HG03039 (cell line): ENCODE measurements around the gene TMEM115.

Source experiments
- ATAC-seq: cut with Tn5 transposase; IDR thresholded peaks from one replicate; pipeline ENCODE4 v1.9.1; 2021; ENCODE audit warnings: mild to moderate bottlenecking, moderate library complexity; ENCODE audit not compliant: unreplicated experiment

The TMEM115 gene

GRCh38 chr3:50354186-50354764, 5.0 kb downstream of the TMEM115 start:
- ATAC-seq, result no peak

DNA sequence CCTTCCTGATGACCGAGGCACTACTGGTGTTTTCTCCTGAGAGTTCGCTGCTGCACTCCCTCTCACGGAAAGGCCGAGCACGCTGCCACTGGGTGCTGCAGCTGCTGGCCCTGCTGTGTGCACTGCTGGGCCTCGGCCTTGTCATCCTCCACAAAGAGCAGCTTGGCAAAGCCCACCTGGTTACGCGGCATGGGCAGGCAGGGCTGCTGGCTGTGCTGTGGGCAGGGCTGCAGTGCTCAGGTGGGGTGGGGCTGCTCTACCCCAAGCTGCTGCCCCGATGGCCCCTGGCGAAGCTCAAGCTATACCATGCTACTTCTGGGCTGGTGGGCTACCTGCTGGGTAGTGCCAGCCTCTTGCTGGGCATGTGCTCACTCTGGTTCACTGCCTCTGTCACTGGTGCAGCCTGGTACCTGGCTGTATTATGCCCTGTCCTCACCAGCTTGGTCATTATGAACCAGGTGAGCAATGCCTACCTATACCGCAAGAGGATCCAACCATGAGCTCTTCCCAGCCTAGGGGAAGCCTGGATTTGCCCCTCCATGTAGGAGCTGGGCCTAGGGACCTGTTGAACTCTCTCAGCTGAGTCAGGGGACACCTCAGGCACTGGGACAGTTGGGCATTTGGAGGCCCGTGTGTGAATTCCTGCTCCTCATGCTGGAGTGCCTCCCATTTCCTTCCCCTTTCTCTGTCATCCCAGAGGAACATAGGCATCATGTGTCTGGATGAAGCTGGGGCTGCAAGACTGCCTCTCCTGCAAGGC, 5.9 kb downstream of the TMEM115 start:
- no peak for ATAC-seq

DNA sequence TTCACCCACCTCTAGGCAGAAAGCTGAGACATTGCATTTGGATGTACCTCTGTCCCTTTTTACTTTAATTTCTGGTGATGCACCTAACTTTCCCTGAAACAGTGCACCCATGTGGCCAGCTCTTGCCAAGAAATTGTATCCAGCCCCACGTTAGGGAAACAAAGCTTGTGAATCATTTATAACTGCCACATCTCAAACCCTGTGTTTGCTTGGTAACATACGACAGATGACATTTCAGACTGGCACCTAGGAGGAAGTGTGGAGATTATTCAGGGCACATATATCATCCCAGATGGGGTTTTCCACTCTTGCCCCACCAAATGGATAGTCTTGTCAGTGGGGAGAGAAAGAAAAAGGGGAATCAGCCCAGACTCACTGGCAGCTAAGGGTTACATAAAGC, 6.5 kb downstream of the TMEM115 start:
- ATAC-seq, result no peak

DNA sequence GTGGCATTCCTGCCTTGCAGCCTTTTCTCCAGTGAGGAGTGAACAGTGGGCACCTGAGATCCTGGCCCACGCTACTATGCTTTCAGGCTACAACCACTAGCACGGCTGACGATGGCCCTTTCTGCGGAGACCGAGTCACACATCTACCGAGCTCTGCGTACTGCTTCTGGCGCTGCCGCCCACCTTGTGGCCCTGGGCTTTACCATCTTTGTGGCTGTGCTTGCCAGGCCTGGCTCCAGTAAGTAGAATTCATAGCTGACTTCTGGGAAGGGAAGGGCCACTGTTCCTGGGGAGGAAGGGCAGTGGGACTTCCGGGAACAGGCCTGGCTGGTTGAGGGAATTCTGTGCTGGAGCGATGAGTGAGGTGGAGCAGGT, 8.0 kb downstream of the TMEM115 start:
- no peak for ATAC-seq

DNA sequence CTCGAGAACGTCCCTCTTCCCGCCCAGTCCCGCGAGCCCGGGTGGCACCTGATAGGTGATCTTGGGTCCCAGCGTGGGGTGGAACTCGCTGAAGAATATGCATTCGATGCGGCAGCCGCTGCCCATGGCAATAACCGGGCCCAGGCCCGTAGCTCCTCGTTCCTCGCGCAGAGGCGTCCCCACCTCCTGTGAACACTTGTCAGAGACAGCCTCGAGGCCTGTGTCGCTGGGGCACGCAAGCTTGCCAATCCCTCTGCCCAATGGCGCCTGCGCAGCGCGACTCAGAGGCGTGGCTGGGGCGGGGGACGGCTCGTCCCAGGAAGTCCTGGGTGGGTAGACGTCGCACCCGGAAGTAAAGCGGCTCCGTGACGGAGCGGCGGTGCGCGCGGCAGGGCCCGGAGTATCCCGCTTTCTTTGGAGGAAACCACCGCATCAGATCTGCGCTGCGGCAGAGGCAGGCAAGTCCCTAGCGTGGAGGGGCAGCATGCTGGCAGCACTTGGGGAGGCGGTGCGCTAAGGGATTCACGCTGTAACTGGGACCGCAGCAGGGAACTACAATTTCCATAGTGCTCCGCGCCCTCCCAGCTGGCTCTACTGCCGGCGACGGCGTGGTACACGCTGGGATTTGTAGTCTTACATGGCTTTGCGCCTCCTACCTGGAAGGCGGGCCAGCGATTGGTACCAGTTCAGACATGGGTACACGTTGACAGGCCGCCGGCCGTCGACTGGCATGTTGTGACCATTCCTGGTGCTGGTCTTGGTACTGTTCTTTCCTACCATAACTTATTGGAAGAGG, 8.6 kb downstream of the TMEM115 start, which contains the start of the genes CYB561D2 and NPRL2:
TSS of gene CYB561D2 (plus strand) at position 336 of the 796 bp plus-strand sequence. CDS start 572 bp downstream, outside the sequence.
TSS of gene NPRL2 (minus strand) at position 249 of the 796 bp plus-strand sequence. CDS start at position 126, 123 bp downstream.
- peak; percentile 76 for ATAC-seq

GRCh38 chr3:50350213-50350526, 9.2 kb downstream of the TMEM115 start:
- ATAC-seq, result no peak

DNA sequence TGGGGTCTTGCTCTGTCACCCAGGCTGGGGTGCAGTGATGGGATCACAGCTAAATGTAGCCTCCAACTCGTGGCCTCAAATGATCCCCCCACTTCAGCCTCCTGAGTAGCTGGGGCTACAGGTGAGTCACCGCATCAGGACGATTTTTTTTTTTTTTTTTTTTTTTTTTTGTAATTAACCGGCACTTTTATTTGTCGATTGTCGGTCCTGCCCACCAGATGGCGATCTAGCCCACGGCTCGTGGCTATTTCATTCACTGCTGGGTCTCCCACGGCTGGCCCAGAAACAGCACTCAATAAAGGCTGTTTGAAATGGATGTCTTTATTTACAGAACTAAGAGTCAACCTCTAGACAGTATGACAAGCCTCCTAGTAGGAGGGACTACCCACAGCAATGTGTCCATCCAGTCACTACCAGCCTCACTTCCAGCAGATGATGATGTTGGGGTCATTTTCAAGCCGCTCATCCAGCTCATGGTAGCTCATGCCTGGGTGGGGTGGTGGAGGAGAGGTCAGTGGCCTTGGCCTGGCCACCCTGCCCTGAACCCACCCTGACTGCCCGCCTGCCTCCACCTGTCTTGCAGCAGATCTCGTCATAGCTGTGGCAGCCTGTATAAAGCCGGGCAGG, 12.0 kb downstream of the TMEM115 start:
- ATAC-seq, result no peak

DNA sequence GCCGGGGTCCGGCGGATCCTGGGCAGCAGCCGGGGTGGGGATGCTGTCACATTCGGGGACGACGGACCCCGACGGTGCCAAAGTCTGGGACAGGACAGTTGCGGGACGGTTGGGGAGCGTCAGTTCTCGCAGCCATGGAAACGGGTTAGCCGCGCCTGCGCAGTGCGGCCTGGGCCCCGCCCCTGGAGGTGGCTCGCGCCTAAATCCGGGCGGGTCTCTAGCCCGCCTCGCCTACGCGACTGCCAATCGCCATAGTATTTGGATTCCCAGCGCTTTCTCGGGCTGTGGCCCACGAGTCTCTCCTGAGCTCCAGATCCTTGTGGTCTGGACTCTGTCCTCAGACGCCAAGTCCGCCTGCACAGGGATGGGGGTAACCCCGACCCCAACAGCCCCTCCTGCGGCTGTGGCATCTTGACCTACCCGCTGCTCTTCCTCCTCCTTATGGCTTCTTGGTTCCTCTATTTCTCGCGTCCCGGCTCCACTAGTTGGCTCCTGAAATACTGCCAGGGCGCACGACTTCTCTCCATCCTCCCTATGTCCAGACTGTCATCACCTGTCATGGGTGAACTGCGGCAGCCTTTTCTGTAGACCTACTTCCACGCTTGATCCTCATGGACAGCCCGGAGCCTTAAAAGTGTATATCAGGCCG, 13.6 kb downstream of the TMEM115 start, which contains the start of gene ZMYND10:
TSS of gene ZMYND10 (minus strand) at position 147 of the 649 bp plus-strand sequence. CDS start 153 bp downstream, outside the sequence.
- ATAC-seq, result no peak

DNA sequence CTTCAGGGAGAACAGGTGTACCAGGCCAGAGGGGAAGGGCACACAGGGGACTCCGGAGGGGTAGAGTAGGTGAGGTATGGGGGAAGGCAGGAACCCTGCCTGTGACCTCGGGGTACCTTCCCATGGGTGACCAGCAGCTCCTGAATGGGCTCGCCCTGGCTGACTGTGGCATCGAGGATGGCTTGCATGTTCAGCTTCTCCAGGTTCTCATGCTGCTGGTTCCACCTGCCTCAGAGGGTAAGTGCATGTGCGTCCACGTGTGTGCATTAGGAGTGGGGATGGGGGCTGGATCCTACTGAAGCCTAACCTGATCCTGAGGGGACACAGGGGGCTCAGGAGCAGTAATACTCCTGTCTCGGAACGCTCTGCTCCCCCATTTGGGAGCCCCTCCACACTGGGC, 14.3 kb downstream of the TMEM115 start:
- no peak for ATAC-seq

GRCh38 chr3:50342813-50343633, 16.3 kb downstream of the TMEM115 start:
- ATAC-seq, result no peak

GRCh38 chr3:50341996-50342650, 17.2 kb downstream of the TMEM115 start:
- ATAC-seq, result no peak

- ATAC-seq, result no peak
These were observed 17.8 kb downstream of the TMEM115 start for GRCh38 chr3:50341537-50341936.

DNA sequence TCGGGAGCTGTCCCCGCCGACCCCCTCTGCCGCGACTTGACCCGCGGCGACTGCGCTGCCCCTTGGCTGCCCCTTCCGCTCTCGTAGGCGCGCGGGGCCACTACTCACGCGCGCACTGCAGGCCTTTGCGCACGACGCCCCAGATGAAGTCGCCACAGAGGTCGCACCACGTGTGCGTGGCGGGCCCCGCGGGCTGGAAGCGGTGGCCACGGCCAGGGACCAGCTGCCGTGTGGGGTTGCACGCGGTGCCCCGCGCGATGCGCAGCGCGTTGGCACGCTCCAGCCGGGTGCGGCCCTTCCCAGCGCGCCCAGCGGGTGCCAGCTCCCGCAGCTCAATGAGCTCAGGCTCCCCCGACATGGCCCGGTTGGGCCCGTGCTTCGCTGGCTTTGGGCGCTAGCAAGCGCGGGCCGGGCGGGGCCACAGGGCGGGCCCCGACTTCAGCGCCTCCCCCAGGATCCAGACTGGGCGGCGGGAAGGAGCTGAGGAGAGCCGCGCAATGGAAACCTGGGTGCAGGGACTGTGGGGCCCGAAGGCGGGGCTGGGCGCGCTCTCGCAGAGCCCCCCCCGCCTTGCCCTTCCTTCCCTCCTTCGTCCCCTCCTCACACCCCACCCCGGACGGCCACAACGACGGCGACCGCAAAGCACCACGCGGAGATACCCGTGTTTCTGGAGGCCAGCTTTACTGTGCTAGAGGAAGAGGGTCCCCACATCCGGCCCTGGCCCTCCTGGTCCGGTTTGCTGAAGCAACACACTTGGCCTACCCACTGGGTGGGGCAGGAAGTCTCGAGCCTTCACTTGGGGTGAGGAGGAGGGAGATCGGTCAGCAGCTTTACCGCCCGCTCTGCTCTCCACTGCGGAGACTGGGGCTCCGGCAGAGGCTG, 18.6 kb downstream of the TMEM115 start, which contains the start of gene RASSF1:
TSS of gene RASSF1 (minus strand) at position 389 of the 882 bp plus-strand sequence. CDS start at position 358, 31 bp downstream.
- no peak for ATAC-seq

DNA sequence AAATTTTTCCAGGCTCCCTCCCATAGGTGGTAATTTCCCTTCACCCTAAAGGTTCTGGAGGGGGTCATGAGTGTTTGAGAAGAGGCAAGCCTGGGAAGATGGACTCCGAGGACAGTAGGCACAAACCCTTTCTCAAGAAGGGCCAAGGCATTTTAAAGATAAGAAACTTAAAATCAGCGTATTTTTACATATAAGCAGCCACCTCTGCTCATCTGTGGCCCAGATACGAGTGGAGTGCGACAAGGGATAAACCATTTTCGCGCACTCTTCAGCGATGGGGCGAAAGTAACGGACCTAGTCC, 19.2 kb downstream of the TMEM115 start:
- no peak for ATAC-seq

DNA sequence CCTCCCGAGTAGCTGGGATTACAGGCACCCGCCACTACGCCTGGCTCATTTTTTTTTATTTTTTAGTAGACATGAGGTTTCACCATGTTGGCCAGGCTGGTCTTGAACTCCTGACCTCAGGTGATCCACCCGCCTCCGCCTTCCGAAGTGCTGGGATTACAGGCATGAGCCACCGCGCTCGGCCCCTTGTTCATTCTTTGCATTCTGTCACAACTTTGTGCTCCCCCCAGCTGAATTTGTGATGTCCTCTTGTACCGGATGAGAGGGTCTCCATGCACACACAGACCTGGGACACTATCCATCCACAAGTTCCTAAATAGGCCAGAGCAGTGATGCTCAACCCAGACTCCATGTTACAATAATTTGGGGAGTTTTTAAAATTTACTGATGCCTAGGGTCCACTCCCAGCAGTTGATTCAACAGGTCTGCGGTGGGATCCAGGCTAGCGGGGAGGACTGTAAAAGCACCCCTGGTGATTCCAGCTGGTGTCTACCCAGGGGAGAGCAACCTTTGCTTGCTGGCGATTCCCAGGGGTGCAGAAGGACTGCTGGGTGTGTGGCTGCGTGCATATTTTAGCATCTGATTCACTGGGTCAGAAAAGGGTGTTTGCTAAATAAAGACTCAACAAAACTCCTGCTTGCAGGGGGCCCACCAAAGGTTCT, 19.7 kb downstream of the TMEM115 start:
- ATAC-seq, result no peak

DNA sequence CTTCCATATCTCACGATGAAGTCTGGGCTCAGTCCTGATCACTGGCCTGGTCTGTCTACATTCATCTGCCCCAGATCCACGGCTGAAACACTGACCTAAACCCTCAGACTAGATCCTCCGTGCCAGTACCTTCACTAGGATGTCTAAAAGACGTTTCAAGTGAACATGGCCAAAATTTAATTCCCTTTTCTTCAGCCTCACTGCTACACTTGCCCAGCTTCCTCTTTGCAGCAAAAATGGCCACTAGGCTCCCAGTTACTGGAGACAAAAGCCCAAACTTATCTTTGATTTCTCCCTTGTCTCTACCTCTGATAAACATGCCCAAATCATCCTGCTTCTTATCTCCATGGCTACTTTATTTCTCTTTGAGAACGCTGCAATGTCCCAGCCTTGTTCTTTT, 20.4 kb downstream of the TMEM115 start:
- no peak for ATAC-seq

DNA sequence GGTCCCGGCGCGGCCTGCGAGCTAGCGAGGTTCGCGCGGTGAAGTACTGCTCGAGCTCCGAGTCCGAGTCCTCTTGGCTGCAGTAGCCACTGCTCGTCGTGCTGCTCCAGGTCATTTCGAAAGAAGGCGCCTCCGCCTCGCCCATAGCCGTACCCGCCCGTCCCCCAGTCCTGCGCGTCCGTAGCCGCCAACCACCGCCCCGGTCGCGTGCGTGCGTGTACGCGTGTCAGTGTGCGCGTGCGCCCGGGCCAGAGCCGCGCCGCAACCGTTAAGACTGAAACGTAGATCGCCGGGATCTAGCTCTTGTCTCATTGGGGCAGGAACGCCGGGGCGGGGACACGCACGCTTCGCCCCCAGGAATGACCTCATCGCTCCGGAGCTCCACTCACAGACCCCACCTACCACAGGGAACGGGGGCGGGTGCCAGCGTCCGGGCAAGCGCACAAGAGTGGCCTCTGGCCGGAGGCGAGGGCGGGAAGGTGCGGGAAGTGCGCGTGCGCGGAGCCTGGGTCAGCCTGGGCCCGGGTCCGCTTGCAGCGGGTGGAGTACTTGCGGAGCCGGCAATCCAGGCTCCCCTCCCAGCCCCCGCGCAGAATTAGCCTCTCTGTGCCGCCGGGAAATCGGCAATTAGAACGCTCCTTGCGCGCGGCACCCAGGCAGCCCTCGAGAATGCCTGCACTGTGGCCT, 22.0 kb downstream of the TMEM115 start:
- peak; percentile 70 for ATAC-seq
